Fibroblast of skin of right biceps (primary cell): ENCODE measurements around the gene ITSN2.
"Not testable (repeated sequence)": the region's sequence is repeated elsewhere in the genome, so short reads cannot be mapped to it uniquely, and the experiment has no call there.

Experiments used
- DNase-seq: peaks from one replicate; pipeline ENCODE4 v3.0.0-alpha.2; 2013

ITSN2 gene

DNA sequence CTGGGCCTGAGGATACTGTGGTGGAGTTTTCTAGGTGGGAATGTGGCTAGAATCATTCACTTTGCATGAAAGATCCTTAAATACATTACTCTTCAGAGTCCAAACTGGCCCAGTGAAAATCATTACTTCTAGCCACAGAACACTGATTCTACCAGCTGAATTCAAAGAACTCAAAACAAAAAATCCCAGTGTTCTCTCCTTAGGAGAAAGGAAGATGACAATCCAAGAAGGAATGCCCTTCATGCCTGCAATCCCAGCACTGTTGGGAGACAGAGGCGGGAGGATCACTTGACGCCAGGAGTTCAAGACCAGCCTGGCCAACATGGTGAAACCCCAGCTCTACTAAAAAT, 150.3 kb downstream of the ITSN2 start:
- no peak for DNase-seq

DNA sequence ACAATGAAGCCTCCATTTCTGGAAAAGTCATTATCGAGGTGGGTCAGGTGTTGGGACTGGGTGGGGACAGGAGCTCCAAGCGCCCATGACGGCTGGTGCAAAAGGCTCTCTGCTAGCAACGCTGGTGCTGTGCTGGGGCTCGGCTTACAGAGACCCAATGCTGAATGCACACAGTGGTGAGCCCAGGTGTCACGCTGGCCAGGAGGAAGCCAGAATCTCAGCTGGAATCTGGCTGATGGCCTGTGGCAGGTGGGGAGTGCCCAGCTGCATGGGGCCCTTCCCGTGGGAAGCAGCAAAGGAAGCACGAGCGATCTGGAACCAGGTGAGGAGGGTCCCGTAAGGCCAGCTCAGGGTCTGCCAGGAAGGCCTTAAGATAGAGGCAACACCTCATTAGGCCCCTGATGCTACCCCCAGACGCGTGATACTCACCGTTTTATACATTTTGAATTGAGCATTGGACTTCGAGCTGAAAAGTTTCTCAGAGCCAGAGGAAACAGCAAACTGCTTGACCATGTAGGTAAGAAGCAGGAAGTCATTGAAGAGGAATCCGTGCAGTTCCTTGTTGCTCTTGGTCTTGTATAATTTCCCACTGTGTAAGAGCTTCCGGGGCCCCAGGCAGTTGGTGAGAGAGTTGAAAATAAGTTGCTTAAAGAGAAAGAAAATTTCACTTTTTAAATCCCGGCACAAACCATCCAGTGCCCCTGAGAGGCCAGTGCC, 150.8 kb downstream of the ITSN2 start:
- no peak for DNase-seq

- DNase-seq = no peak
Measured at GRCh38 chr2:24208490-24208889, 151.8 kb downstream of the ITSN2 start.

- no peak for DNase-seq
Measured at GRCh38 chr2:24207359-24207758, 153.0 kb downstream of the ITSN2 start.

GRCh38 chr2:24206714-24207113, 153.6 kb downstream of the ITSN2 start:
- DNase-seq = no peak

DNA sequence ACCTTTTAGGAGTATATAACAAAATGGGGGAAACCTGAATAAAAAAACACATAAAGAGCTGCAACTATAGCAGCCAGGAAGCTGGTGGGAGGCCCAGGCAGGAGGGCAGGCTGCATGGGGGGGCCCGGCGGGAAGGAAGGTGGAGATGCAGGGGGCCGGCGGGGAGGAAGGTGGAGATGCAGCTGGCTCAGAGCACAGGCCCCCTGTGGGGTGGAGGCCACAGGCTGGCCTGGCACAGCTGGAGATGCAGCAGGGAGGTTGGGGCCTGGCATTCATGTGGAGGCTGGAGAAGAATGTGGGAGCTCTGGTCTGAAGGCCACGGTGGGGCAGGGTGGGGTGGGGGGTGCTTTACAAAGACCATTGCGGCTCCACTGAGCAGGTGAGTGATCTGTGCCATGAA, 154.1 kb downstream of the ITSN2 start:
- DNase-seq = no peak

DNA sequence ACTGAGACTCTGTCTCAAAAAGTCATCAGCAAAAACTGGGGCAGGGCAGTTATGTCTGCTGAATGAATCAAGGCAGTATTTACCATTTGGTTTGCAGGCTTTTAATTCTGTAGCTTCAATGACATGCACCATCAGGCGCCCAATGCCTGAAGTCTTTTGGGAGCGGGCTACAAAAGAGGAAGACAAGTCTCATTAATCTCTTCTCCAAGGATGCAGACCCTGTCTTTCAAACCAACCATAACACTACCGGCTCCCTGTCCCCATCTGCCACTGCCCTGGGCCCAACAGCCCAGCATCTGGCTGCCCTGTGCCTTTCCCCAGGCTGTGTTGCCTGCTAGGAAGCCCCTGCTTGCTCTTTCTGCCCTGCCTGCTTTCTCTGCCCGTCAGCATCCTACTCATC, 155.2 kb downstream of the ITSN2 start:
- DNase-seq = no peak

DNA sequence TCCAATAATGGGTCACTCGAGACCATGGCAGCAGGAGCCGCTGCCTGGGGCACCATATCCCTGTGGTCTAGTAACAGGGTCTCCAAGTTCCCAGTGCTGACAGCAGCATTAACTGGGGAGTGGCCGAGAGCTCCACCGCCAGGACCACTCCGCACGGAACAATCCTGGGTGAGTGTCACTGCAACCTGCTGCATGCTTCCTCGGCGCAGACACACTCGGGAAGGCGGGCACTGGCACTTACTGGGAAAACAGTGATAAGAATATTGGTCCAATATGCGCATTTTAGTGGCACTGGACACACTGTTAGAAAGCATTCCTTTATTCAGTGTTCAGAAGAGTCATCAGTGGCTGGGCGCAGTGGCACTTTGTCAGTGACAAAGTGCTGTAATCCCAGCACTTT, 155.8 kb downstream of the ITSN2 start:
- DNase-seq = no peak

GRCh38 chr2:24203787-24204150, 156.6 kb downstream of the ITSN2 start:
- DNase-seq = no peak

DNA sequence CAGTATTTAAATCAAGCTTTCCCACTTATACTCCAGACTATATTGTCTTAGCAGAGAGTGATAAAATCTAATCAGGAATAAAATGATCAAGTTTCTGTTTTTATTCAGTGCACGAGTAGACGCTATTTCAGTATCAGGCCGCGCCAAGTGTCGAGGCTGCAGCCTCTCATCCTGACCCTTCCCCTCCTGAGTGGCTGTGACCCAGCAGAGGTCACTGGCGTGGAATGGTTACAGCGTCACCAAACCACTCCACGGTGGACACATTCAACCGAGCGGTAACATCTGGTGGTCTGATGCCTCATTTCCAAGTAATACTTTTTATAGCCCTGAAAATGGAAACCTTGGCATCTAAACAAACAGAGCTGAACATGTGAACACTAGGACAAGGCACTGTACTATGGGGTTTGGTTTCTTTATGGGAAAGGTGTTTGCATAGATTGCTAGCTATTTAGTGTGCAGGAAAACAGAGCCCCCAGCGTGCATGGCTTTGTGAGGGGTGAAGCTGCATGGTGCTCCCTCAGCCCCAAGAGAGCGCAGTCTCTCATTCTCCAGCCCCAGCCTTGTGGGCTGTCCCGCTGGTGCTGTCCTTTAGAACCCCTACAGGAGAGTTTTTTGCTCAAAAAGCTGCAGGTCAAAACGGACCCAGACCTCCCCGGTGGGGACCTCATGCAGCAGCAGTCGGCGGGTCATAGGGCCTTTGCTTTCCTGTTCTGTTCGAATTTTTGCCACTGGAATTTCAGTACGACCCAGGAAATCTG, 157.1 kb downstream of the ITSN2 start:
- DNase-seq = no peak

DNA sequence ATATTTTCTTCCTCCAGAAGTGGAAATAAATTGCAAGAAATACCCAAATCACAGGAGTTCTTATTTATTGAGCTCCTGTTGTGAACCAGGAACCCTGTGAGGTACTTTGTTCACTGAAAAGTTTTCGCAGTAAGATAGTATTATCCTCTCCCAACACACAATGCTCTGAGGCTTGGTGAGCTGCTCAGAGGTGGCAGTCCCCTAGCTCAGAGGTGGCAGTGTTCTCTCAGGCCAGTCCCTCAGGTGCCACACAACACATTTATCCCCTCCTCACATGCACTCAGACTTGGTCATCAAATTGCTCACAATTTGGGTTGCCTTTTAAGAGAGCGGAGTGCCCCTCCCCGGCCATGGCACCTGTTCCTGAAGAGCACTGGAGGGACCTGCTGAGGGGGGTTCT, 159.5 kb downstream of the ITSN2 start:
- DNase-seq = no peak

DNA sequence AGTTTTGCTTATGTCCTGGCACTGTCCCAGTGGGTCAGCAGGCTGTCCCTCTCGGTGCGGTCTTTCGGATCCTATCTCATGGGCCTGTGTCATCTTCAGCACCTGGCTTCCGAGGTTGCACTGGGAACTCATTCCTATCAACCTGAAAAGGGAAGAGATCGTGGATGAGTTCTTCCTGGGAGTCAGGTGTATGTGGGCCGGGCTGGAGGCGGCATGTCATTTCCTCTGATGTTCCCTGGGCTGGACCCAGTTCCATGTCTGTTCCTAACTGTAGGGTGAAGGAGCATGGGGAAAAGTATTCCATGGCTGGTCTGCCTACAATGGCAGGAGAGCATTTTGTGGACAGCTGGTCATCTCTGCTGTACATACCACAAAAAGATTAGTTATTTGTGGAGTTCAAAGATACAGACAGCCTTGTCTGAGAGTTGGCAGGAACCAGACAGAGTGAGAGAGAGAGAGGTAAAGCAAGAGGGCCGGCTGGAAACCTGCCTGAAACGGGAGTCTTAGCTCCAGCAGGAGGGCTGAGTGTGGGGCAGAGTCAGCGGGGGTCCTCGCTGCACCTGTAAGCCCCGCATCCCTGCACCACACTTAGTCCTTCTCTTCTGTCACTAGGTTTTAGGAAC, 160.3 kb downstream of the ITSN2 start:
- DNase-seq = no peak

DNA sequence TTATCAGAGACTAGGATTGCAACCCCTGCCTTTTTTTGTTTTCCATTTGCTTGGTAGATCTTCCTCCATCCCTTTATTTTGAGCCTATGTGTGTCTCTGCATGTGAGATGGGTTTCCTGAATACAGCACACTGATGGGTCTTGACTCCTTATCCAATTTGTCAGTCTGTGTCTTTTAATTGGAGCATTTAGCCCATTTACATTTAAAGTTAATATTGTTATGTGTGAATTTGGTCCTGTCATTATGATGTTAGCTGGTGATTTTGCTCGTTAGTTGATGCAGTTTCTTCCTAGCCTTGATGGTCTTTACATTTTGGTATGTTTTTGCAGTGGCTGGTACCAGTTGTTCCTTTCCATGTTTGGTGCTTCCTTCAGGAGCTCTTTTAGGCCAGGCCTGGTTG, 163.1 kb downstream of the ITSN2 start:
- not testable (repeated sequence) for DNase-seq

DNA sequence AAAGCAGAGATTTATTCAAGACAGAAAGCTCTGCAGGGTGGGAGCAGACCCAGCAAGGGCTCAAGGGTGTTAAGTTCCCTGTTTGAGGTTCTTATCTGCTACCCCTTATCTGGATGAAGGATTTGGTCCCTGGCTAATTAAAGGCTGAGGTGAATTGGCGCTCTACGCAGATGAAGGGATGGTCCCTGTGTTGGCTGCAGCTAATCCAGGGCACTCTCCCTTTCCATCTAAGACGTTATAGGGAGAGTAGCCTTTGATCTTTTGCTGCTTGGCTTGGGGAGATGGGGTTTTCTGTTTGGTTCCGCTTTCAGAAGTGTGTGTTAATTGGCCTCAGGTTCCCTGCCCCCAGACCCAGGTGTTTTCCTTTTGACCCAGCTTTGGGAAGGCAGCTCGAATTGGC, 168.5 kb downstream of the ITSN2 start:
- no peak for DNase-seq

GRCh38 chr2:24191156-24191555, 169.2 kb downstream of the ITSN2 start:
- no peak for DNase-seq

- no peak for DNase-seq
Measured at GRCh38 chr2:24190503-24190902, 169.8 kb downstream of the ITSN2 start.

DNA sequence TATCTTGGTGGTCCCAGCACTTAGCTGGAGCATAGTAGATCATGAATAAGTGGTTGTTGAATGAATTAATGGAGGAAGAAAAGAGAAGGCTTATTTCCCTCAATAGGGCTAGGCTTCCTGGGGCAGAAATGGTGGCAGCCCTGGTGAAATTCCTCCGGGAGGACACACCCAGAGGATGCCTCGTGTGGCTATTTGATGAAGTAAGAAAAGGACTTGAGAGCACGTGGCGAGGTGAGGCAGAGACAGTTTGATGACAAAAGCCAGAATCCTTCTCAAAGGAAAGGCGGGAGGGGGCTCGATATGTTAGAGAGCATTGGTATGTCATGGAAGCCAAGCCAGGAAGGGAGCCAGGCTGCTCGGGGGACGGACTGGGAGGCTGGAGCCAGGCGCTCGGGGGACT, 170.8 kb downstream of the ITSN2 start:
- DNase-seq = no peak

GRCh38 chr2:24183366-24184069, 176.8 kb downstream of the ITSN2 start:
- DNase-seq = no peak

GRCh38 chr2:24182507-24182906, 177.8 kb downstream of the ITSN2 start:
- DNase-seq = no peak

- DNase-seq = no peak
Measured at GRCh38 chr2:24181849-24182248, 178.5 kb downstream of the ITSN2 start.

GRCh38 chr2:24179683-24180082, 180.7 kb downstream of the ITSN2 start:
- no peak for DNase-seq

DNA sequence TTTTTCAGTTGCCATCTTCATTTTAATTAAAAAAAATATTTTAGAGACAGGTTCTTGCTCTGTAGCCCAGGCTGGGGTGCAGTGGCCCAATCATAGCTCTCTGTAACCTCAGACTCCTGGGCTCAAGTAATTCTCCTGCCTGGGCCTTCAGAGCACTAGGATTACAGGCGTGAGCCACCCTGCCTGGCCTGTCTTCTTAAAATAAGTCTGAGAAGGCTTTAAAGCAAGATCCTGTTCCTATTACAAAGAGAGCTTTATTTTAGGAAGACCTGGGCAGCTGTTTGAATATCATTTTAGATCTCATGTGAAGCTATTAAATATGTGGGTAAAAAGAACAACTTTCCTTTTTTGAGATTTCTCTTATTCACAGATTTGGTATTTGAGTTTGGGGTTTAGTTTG, 184.0 kb downstream of the ITSN2 start:
- no peak for DNase-seq

DNA sequence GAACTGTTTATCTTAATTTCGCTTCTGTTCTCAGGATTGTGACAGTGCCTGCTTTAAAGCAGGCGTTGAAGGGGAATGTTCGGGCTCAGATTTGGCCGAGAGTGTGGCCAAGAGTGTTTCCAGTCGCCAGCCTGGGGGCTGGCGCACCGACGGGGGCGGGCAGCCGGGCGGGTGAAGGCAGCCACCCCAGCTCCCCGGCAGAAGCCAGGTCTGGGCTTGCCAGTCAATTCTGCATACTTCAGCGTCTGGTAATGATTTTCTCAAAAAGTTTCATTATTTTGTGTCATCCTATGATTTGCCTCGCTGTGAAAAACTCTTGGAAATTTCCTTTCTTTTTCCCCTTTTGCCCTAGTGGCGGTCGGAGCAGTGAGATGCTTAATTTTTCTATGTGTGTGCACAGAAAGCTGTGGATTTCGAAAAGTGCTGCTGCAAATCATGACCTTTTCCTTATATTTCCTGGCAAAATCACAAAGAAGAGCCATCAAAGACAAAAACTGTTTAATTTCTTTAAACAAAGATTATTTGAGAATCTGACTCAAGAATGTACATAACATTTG, 184.6 kb downstream of the ITSN2 start:
- no peak for DNase-seq
